Small intestine (tissue), 7 donors: Measurements from ENCODE around the gene MRPS34. TPM values are rescaled to one million over a fixed set of nuclear protein-coding genes. Genes with fewer than 3 reads are reported as not detected.
A peak's percentile ranks its signal among the peaks of the same experiment; 100 is the strongest.

Source experiments
- DNase-seq, 2 donors: peaks; one replicate each; pipeline versions ENCODE4 v3.0.0 to v3.0.0-alpha.2; 2013
- FAIRE-seq: peaks from 2 replicates; lab custom pipeline; 2012; peaks lifted over from hg19 to GRCh38; lab: Jason Lieb, UNC
- H3K27ac ChIP-seq, 3 donors: one replicate each; pipeline ENCODE4 v1.5.1; 2013; ENCODE audit warnings: low read length in 2 of 3, mild to moderate bottlenecking in 2 of 3, control low read depth in 1 of 3, inconsistent platforms in 1 of 3, low read depth in 1 of 3, moderate library complexity in 1 of 3
- H3K27me3 ChIP-seq, 3 donors: one replicate each; pipeline ENCODE4 v1.6.1; 2013; ENCODE audit warnings: low read length in 3 of 3, inconsistent platforms in 1 of 3; ENCODE audit not compliant: control insufficient read depth in 3 of 3, insufficient read depth in 3 of 3
- H3K36me3 ChIP-seq, 3 donors: one replicate each; pipeline ENCODE4 v1.6.1; 2013; ENCODE audit warnings: low read length in 3 of 3, inconsistent platforms in 1 of 3, low read depth in 1 of 3, mild to moderate bottlenecking in 1 of 3, moderate library complexity in 1 of 3; ENCODE audit not compliant: control insufficient read depth in 3 of 3, insufficient read depth in 2 of 3
- H3K4me1 ChIP-seq, 3 donors: one replicate each; pipeline ENCODE4 v1.6.1; 2013; ENCODE audit warnings: low read length in 2 of 3, inconsistent platforms in 1 of 3, low read depth in 1 of 3, mild to moderate bottlenecking in 1 of 3, moderate library complexity in 1 of 3; ENCODE audit not compliant: control insufficient read depth in 3 of 3, insufficient read depth in 2 of 3
- H3K4me3 ChIP-seq, 3 donors: one replicate each; pipeline ENCODE4 v1.5.1; 2013; ENCODE audit warnings: low read length in 3 of 3, control low read depth in 1 of 3, inconsistent platforms in 1 of 3, low read depth in 1 of 3, mild to moderate bottlenecking in 1 of 3, moderate library complexity in 1 of 3
- H3K9me3 ChIP-seq, 2 donors: one replicate each; pipeline ENCODE4 v1.6.1; 2013; ENCODE audit warnings: low read depth in 1 of 2, low read length in 1 of 2; ENCODE audit not compliant: control insufficient read depth in 2 of 2, insufficient read depth in 1 of 2
- WGBS, 3 donors: extraction: QIAGEN DNeasy Blood & Tissue Kit; methylation state at CpG; one replicate each; pipeline ENCODE4 v1.1.7; 2013; 5-methylcytosine and 5-hydroxymethylcytosine counted together
- polyA plus RNA-seq, 4 donors: library from polyadenylated mRNA; stranded (reverse) in 3 of 4; unstranded in 1 of 4; fragments of 200-250 nt in 3 of 4; fragments of 120-200 nt in 1 of 4; gene quantifications; one replicate each; pipeline versions ENCODE4 v1.2.1 to v1.2.3, GENCODE V29; 2013
- donor health status: healthy with polysubstance abuse.
- donor health status: control.
- donor health status: control.
- donor health status: Bipolar disorder and iron deficiency.
- donor health status: healthy.

Gene MRPS34
- polyA plus RNA-seq, 4 donors, result 88.9 to 199 (median 172) TPM

- H3K27me3 ChIP-seq, result no peaks in the 10 kb centered on the region
- H3K27ac ChIP-seq, result no peak overlapping the region
- WGBS, 3 donors, result 92 to 94% (median 93%) methylated on average over 24 to 30 of the region's 30 CpGs
- DNase-seq, result no peak
- peaks cover 3 to 92% (median 10%) of the 10 kb centered on the region in 3 donors for H3K36me3 ChIP-seq
- no peaks in the 10 kb centered on the region for H3K9me3 ChIP-seq
- H3K4me3 ChIP-seq, result no peak overlapping the region
- FAIRE-seq, result no peak
- H3K4me1 ChIP-seq, result peaks cover 0 to 11% (median 4%) of the 10 kb centered on the region in 3 donors
Observed at GRCh38 chr16:1762196-1762878, 10.6 kb downstream of the MRPS34 start.

- H3K4me1 ChIP-seq, result peaks cover 0 to 11% (median 5%) of the 10 kb centered on the region in 3 donors
- 94 to 95% (median 95%) methylated on average over 14 to 15 of the region's 15 CpGs for WGBS, 3 donors
- peaks cover 3 to 88% (median 7%) of the 10 kb centered on the region in 3 donors for H3K36me3 ChIP-seq
- H3K9me3 ChIP-seq, result no peaks in the 10 kb centered on the region
- no peak overlapping the region for H3K27ac ChIP-seq
- H3K4me3 ChIP-seq, result no peak overlapping the region
- no peak for FAIRE-seq
- H3K27me3 ChIP-seq, result no peaks in the 10 kb centered on the region
- no peak for DNase-seq
Observed at GRCh38 chr16:1761751-1762150, 11.2 kb downstream of the MRPS34 start.

GRCh38 chr16:1760911-1761310 is 12.0 kb downstream of the MRPS34 start:
- H3K9me3 ChIP-seq, result no peaks in the 10 kb centered on the region
- H3K4me3 ChIP-seq, result no peak overlapping the region
- peaks cover 0 to 11% (median 5%) of the 10 kb centered on the region in 3 donors for H3K4me1 ChIP-seq
- H3K27me3 ChIP-seq, result no peaks in the 10 kb centered on the region
- H3K27ac ChIP-seq, result no peak overlapping the region
- FAIRE-seq (no peak), DNase-seq (no peak)
- H3K36me3 ChIP-seq, result peaks cover under 1 to 87% (median 7%) of the 10 kb centered on the region in 3 donors
- 90 to 97% (median 94%) methylated on average over 13 to 15 of the region's 15 CpGs for WGBS, 3 donors

GRCh38 chr16:1759511-1759910 is 13.4 kb downstream of the MRPS34 start:
- Histone ChIP-seq H3K4me1 (peaks cover 0 to 11% (median 5%) of the 10 kb centered on the region in 3 donors), H3K27me3 (no peaks in the 10 kb centered on the region), H3K9me3 (no peaks in the 10 kb centered on the region), H3K4me3 (no peak overlapping the region), H3K36me3 (peaks cover 2 to 79% (median 7%) of the 10 kb centered on the region in 3 donors), H3K27ac (no peak overlapping the region)
- DNase-seq, result no peak
- 91 to 92% (median 91%) methylated on average over 20 to 21 of the region's 21 CpGs for whole genome bisulfite sequencing, 3 donors
- FAIRE-seq, result no peak

- Histone ChIP-seq H3K27me3 (no peaks in the 10 kb centered on the region), H3K4me3 (no peak overlapping the region), H3K36me3 (peaks cover 2 to 79% (median 7%) of the 10 kb centered on the region in 3 donors), H3K9me3 (no peaks in the 10 kb centered on the region), H3K27ac (no peak overlapping the region), H3K4me1 (peaks cover 0 to 11% (median 5%) of the 10 kb centered on the region in 3 donors)
- 92 to 93% (median 93%) methylated on average over 18 of the region's 18 CpGs for WGBS, 3 donors
- DNase-seq (no peak), FAIRE-seq (no peak)
Observed at GRCh38 chr16:1758923-1759322, 14.0 kb downstream of the MRPS34 start.

GRCh38 chr16:1757714-1758461 is 15.0 kb downstream of the MRPS34 start:
- WGBS, 3 donors, result 25 to 70% (median 64%) methylated on average over 34 to 37 of the region's 37 CpGs

GRCh38 chr16:1754204-1754603 is 18.7 kb downstream of the MRPS34 start:
- DNase-seq (no peak), FAIRE-seq (no peak)
- peaks cover 4 to 80% (median 15%) of the 10 kb centered on the region in 3 donors for H3K36me3 ChIP-seq
- peaks cover 0 to 11% (median 5%) of the 10 kb centered on the region in 3 donors for H3K4me1 ChIP-seq
- H3K4me3 ChIP-seq, result no peak overlapping the region
- no peaks in the 10 kb centered on the region for H3K9me3 ChIP-seq
- H3K27ac ChIP-seq, result no peak overlapping the region
- H3K27me3 ChIP-seq, result no peaks in the 10 kb centered on the region
- 96 to 98% (median 97%) methylated on average over 12 of the region's 12 CpGs for WGBS, 3 donors

More at GRCh38 chr16:1757714-1758461, 15.0 kb downstream of the MRPS34 start:
- Histone ChIP-seq H3K9me3 (no peaks in the 10 kb centered on the region), H3K4me1 (peaks cover 0 to 11% (median 5%) of the 10 kb centered on the region in 3 donors), H3K36me3 (peaks cover 2 to 79% (median 7%) of the 10 kb centered on the region in 3 donors), H3K4me3 (peak overlapping the region in 1 of 3 donors; percentile 31), H3K27ac (peak overlapping the region; percentile 38 to 87 (median 84)), H3K27me3 (no peaks in the 10 kb centered on the region)
- FAIRE-seq (no peak), DNase-seq (peak; percentile 83 to 87)

- Histone ChIP-seq H3K4me3 (no peak overlapping the region), H3K4me1 (peaks cover 0 to 5% (median 5%) of the 10 kb centered on the region in 3 donors), H3K9me3 (no peaks in the 10 kb centered on the region), H3K27me3 (no peaks in the 10 kb centered on the region), H3K36me3 (peaks cover 10 to 81% (median 19%) of the 10 kb centered on the region in 3 donors), H3K27ac (no peak overlapping the region)
- FAIRE-seq, result no peak
- no peak for DNase-seq
- WGBS, 3 donors, result 96 to 97% (median 97%) methylated on average over 14 of the region's 14 CpGs
Observed at GRCh38 chr16:1752853-1753252, 20.1 kb downstream of the MRPS34 start.
